ENCODE measurements around the gene NOVA1.

DNA sequence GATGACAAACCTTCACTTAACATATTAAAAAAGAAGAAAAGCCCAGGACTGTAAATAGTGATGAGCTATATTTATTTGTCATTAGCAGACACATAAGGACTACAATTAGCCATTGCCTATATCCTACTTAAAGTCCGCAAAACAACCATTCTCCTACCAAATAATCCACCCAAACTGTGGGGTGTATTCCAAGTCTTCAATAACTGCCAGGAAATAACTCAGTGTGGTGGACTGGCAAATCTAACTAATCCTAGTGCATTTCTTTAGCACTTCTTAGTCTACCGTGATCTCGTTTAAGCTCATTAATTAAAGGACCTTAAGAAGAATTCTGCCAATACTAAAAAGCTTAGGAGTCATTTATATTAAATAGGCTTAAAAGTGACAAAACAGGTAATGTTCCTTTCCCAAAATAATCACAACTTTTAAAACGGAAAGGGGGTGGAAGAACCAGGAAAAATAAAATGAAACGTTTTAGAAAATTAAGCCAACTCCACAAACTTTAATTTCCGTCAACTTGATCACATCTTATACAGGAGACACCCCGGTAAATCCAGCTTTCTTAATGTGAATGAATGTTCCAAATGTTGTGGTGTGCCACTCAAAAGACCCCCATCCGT is 1.8 kb downstream of the NOVA1 start:
- no peak for TF ChIP-seq POLR2A (IDR thresholded peaks at IDR 0.05)
- TF ChIP-seq, protein P1, sequence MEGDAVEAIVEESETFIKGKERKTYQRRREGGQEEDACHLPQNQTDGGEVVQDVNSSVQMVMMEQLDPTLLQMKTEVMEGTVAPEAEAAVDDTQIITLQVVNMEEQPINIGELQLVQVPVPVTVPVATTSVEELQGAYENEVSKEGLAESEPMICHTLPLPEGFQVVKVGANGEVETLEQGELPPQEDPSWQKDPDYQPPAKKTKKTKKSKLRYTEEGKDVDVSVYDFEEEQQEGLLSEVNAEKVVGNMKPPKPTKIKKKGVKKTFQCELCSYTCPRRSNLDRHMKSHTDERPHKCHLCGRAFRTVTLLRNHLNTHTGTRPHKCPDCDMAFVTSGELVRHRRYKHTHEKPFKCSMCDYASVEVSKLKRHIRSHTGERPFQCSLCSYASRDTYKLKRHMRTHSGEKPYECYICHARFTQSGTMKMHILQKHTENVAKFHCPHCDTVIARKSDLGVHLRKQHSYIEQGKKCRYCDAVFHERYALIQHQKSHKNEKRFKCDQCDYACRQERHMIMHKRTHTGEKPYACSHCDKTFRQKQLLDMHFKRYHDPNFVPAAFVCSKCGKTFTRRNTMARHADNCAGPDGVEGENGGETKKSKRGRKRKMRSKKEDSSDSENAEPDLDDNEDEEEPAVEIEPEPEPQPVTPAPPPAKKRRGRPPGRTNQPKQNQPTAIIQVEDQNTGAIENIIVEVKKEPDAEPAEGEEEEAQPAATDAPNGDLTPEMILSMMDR (IDR thresholded peaks at IDR 0.05): no peak
